Measurements from ENCODE around the gene RAB8B.

DNA sequence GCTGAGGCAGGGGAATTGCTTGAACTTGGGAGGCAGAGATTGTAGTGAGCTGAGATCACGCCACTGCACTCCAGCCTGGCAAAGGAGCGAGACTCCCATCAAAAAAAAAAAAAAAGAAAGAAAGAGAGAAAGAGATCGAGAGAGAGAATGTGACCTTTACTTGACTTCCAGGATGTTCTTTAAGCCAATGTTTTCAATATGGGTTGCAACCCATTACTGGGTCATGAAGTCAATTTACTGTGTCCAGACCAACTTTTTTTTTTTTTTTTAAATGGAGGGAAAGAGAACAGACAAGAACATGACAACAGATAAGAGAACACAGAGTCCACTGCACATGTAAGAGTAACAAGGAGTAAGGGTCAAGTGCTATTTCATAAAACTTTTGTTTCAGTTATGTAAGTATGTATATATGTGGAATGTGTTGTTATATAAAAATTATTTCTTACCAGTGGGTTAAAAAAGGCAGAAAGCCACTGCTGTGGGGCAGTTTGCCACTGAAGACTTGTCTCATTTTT lies 29.8 kb downstream of the RAB8B start:
- no peak for TF ChIP-seq EZH2 (IDR thresholded peaks at IDR 0.05; ENCODE audit: low read depth)
- TF ChIP-seq, protein P1, sequence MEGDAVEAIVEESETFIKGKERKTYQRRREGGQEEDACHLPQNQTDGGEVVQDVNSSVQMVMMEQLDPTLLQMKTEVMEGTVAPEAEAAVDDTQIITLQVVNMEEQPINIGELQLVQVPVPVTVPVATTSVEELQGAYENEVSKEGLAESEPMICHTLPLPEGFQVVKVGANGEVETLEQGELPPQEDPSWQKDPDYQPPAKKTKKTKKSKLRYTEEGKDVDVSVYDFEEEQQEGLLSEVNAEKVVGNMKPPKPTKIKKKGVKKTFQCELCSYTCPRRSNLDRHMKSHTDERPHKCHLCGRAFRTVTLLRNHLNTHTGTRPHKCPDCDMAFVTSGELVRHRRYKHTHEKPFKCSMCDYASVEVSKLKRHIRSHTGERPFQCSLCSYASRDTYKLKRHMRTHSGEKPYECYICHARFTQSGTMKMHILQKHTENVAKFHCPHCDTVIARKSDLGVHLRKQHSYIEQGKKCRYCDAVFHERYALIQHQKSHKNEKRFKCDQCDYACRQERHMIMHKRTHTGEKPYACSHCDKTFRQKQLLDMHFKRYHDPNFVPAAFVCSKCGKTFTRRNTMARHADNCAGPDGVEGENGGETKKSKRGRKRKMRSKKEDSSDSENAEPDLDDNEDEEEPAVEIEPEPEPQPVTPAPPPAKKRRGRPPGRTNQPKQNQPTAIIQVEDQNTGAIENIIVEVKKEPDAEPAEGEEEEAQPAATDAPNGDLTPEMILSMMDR (conservative IDR thresholded peaks at IDR 0.05): no peak
